COR-L47 (cell line): Measurements from ENCODE around the gene RHPN2.
"Not testable (repeated sequence)": the region's sequence is repeated elsewhere in the genome, so short reads cannot be mapped to it uniquely, and the experiment has no call there.

ENCODE experiments used
- DNase-seq: peaks from one replicate; lab custom pipeline; 2025; lab: John Stamatoyannopoulos, UW

Gene RHPN2

DNA sequence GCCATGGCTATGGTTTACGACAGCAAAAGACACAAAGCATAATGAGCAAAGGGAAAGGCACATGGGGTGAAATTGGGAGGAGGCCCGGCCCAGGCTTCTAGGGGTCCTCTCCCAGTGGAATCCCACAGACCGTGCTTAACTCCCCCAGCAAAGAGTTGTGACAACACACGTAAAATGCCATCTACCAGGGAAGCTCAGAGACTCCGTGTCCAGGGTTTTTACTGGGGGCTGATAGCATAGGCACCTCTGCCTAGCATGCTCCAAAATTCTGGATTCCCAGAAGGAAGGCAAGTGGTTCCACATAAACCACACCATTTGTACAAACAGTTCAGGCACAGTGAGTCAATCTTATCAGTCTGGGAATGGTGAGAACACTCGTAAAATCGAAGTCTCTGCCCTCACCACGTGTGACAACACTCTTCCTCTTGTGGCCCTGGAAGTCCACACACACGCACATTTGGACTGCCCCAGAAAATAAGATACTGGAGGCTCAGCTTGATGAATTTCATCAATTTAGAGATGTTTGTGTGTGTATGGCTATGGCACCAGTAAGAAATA lies 34.9 kb downstream of the RHPN2 start:
- DNase-seq = no peak

DNA sequence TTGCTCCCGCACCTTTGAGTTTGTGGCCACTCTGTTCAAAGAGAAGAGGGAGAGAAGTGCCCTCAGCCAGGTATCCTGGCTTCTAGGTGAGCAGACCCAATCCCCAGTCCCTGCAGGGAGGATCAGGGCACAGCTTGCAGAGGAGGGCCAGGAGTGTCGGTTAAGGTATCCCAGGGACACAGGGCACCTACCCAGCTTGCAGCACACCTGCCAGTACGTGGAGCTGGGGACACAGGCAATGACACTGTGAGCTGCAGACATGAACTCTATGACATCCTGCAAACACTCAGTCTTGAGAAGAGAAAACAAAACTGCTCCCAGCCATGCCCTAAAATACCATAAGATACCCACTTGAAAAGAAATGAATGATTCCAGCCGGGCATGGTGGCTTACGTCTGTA lies 38.1 kb downstream of the RHPN2 start:
- DNase-seq = not testable (repeated sequence)

DNA sequence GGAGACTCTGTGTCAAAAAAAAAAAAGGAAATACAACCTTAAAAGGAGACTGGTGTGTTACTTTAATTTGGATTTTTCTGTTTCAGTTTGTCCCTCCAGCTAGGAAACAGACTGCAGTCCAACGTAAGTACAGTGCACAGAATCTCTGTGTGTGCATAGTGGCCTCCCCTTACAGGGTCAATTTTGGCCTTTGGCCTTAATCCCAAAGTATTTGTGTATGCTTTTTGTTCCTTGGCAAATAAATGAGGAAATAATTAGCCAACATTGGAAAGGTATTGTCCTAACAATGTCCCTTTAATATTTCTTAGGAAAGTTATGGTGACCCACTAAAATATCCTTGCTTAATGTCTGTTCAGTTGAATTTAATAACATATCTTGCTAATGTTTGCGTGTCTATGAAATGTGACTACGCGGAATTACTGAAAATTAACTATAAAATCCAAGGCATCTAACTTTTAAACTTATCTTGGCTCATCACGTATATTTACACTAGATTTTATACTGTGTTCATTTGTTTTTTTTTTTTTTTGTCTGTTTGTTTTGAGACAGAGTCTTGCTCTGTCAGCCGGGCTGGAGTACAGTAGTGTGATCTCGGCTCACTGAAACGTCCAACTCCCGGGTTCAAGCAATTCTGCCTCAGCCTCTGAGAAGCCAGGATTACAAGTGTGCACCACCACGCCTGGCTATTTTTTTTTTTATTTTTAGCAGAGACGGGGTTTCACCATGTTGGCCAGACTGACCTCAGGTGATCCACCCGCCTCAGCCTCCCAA lies 39.0 kb downstream of the RHPN2 start:
- not testable (repeated sequence) for DNase-seq

DNA sequence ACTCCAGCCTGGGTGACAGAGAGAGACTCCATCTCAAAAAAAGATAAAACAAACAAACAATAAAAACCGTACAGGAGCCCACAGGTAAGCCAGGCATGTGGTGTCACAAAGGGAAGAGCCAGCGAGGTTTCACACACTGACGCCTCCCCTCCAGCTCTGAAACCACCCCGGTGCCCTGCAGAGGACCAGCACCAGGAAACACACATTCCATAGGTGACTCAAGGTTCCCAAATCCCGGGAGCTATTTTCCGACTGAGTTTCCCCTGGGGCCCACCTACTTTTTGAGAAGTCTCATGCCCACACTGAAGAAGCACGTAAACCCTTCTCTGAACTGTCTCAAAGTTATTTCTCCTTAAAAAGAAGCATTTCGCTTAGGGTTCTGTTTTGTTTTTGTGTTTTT lies 40.3 kb downstream of the RHPN2 start:
- DNase-seq = no peak

- no peak for DNase-seq
Measured at GRCh38 chr19:33022472-33023116, 42.1 kb downstream of the RHPN2 start.

- DNase-seq = not testable (repeated sequence)
Measured at GRCh38 chr19:33010891-33011290, 53.8 kb downstream of the RHPN2 start.

GRCh38 chr19:33008738-33009137 lies 56.0 kb downstream of the RHPN2 start:
- no peak for DNase-seq

GRCh38 chr19:33005440-33005839 lies 59.2 kb downstream of the RHPN2 start:
- DNase-seq = peak; percentile 50

DNA sequence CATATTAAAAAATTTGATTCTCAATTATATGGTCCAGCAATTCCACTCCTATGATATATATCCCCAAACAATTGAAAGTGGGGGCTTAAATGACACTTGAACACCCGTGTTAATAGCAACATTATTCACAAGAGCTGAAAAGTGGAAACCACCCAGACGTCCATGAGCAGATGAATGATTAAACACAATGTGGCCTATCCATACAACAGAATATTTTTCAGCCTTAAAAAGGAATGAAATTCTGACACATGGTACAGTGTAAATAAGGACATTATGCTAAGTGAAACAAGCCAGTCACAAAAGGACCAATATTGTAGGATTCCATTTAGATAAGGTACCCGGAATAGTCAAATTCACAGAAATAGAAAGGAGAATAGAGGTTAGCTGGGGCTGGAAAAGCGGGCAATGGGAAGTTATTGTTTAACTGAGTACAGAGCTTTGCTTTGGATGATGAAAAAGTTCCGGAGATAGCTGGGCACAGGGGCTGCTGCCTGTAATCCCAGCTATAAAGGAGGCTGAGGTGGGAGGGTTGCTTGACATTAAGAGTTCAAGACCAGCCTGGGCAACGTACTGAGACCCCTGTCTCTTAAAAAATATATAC lies 61.2 kb downstream of the RHPN2 start:
- DNase-seq = not testable (repeated sequence)

DNA sequence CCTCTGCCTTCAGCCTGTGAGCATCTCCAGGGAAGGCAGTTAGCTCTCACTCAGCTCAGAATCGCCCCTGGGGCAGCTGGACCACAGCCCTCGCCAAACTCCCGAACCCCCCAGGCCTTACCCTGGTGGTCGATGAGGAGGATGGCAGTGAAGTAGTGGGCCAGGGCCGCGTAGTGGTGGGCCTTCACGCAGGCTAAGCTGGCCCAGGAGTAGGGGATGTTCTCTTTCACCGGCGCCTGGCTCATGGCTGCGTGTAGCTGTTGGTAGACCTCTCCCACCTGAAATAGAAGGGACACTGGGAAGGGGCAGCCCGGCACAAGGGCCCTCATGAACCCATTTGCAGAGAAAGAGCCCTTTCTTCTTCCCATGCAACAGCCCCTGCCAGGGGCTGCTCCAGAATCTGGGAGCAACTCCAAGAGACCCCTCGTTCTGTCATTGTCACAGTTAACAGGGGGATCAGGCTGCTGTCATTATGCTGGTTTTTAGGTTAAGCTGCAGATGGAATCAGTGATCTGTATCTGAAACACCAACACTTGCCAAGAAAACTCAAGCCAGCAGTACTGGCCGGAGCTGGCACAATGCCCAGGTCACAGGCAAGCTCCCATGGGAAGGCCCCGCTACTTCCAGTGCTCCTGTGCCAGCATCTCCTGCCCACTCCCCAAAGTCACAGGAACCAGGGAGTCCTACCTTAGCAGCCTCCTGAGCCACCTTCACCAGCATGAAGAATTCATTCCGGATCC lies 62.4 kb downstream of the RHPN2 start:
- not testable (repeated sequence) for DNase-seq

GRCh38 chr19:33000910-33001309 lies 63.8 kb downstream of the RHPN2 start:
- no peak for DNase-seq

- no peak for DNase-seq
Measured at GRCh38 chr19:33000510-33000909, 64.2 kb downstream of the RHPN2 start.

DNA sequence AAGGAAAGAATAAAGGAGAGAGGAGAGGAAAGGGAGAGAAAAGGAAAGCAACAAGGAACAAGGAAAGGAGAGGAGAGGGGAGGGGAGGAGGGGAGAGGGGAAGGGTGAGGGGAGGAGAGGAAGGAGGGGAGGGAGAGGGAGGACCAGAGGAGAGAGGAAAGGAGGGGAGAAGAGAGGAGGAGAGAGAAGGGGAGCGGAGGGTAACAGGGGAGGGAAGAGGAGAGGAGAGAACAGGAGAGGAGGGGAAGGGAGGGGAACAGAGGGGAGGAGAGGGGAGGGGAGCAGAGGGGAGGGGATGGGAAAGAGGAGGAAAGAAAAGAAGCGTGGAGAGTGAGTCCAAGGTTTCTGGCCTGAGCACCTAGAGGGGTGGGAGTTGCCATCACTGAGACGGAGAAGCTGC lies 66.0 kb downstream of the RHPN2 start:
- DNase-seq = no peak

- no peak for DNase-seq
Measured at GRCh38 chr19:32997716-32998355, 66.9 kb downstream of the RHPN2 start.

DNA sequence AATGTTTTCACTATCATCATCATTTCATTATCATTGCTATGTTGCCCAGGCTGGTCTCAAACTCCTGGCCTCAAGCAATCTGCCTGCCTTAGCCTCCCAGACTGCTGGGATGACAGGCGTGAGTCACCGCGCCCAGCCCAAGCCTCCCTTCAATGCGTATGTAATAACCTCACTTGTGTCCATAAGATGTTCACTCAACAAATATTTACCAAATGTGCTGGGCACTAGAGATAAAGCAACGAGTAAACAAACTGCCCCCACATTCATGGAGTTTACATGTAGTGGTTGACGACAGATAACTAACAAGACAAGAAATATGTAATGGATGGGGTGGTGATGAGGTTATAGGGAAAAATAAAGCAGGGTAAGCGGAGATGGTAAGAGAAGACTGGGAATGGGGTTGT lies 67.6 kb downstream of the RHPN2 start:
- not testable (repeated sequence) for DNase-seq

GRCh38 chr19:32995966-32996365 lies 68.7 kb downstream of the RHPN2 start:
- not testable (repeated sequence) for DNase-seq

DNA sequence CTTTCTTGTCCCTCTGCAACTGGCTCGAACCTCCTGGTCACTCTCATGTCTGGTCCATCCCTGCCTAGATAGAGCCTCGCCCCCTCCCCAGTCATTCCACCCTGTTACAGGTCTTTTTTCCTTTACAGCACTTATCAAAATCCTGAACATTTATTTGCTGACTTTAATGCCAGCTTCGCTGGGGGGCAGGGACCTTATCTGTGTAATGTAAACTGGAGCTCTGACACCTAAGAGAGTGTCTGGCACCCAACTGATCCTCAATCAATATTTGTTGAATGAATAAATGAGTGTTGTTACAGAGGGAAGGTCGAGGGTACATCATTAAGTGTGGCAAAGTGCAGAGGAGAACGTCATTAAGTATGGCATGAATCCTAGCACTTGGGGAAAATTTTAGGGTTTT lies 76.0 kb downstream of the RHPN2 start:
- DNase-seq = no peak

GRCh38 chr19:32988254-32988653 lies 76.4 kb downstream of the RHPN2 start:
- DNase-seq = not testable (repeated sequence)

GRCh38 chr19:32982488-32982887 lies 82.2 kb downstream of the RHPN2 start:
- not testable (repeated sequence) for DNase-seq

DNA sequence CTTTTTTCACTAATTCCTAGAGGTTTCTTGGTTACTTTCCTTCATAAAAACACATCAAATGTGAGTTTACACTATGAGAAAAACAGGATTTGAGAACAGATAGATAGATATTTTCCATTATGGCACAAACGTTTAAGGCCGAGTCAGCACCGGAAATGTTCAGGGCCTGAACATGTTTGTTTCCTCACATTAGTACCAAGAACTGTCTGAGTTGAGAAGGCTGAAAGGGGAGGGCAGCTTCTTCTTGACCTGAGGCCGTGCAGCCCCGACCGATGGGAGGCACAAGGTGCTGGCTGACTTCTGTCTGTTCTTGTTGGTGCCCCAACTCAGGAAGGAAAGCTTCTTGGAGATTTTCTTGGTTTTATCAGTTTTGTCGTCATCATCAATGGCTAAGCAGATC lies 84.9 kb downstream of the RHPN2 start:
- DNase-seq = not testable (repeated sequence)

GRCh38 chr19:32977813-32978212 lies 86.9 kb downstream of the RHPN2 start:
- DNase-seq = not testable (repeated sequence)

DNA sequence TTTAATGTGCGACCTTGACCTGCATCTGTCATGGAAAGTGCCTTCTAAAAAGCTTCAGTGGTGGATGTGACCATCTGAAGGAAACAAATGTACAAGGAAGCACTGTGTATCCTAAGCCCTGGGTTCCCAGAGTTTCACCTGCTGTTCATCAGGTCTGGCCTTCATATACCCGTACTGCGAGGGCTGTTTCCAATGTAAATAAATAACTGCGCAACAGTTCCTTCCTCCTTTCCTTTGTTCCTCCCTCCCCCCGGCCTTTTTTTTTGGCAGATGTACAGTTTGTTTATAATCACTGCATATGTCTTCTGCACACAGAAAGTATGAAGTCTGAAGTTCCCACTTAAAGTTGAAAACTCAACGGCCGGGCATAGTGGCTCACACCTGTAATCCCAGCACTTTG lies 87.4 kb downstream of the RHPN2 start:
- DNase-seq = peak; percentile 21
